OCI-LY7 (cell line): ENCODE measurements around the gene FAM47E. TPM values are rescaled to one million over a fixed set of nuclear protein-coding genes. Genes with fewer than 3 reads are reported as not detected.

Source experiments
- BruUV-seq: library from RNA; stranded (reverse); fragments of 400-500 nt; replicated peaks from 2 replicates; lab custom pipeline; 2021; lab: Mats Ljungman, UMichigan
- CTCF ChIA-PET: fragments of 300-600 bp; sonication (Branson Sonifier 250); formaldehyde crosslinking; loops from one replicate; lab custom pipeline; 2022; ENCODE audit warnings: antibody characterized with exemption; ENCODE audit not compliant: unreplicated experiment; lab: Charles Lee
- POLR2A ChIA-PET: fragments of 300-600 bp; sonication (Branson Sonifier 250); formaldehyde crosslinking; loops from one replicate; lab custom pipeline; 2022; ENCODE audit warnings: antibody characterized with exemption; lab: Charles Lee
- DNase-seq: peaks from one replicate; pipeline ENCODE4 v3.0.0-alpha.2; 2015; ENCODE audit warnings: low spot score
- H2AFZ ChIP-seq: fragments of 200-600 bp; sonication (generic), shearing (Covaris generic); 2 replicates; pipeline ENCODE4 v1.6.1; 2014; ENCODE audit warnings: mild to moderate bottlenecking, antibody characterized with exemption, low read length, moderate library complexity
- H3K27ac ChIP-seq: fragments of 200-600 bp; sonication (generic); 2 replicates; pipeline ENCODE4 v1.5.1; 2014; ENCODE audit warnings: mixed run types, low read depth, mild to moderate bottlenecking, moderate library complexity, low read length, inconsistent platforms; ENCODE audit not compliant: poor library complexity, severe bottlenecking
- H3K36me3 ChIP-seq: fragments of 200-600 bp; sonication (generic); 2 replicates; pipeline ENCODE4 v1.6.1; 2014; ENCODE audit warnings: mild to moderate bottlenecking, antibody characterized with exemption, low read length, moderate library complexity, mixed read lengths; ENCODE audit not compliant: insufficient read depth
- H3K4me1 ChIP-seq: fragments of 200-600 bp; sonication (generic); 2 replicates; pipeline ENCODE4 v1.5.1; 2014; ENCODE audit warnings: mild to moderate bottlenecking, low read length; ENCODE audit not compliant: insufficient read depth, poor library complexity, severe bottlenecking
- H3K4me2 ChIP-seq: fragments of 200-600 bp; sonication (generic); 2 replicates; pipeline ENCODE4 v1.6.1; 2014; ENCODE audit warnings: mild to moderate bottlenecking, low read length
- H3K4me3 ChIP-seq: fragments of 200-600 bp; sonication (generic); 2 replicates; pipeline ENCODE4 v1.5.1; 2014; ENCODE audit warnings: mild to moderate bottlenecking, low read depth, low read length; ENCODE audit not compliant: poor library complexity, severe bottlenecking
- H3K79me2 ChIP-seq: fragments of 200-600 bp; sonication (generic); 2 replicates; pipeline ENCODE4 v1.6.1; 2016; ENCODE audit warnings: low read depth, mild to moderate bottlenecking, low read length, moderate library complexity, mixed read lengths; ENCODE audit not compliant: insufficient read depth
- H3K9me2 ChIP-seq: fragments of 200-600 bp; sonication (generic); 2 replicates; pipeline ENCODE4 v1.6.1; 2016; ENCODE audit warnings: mild to moderate bottlenecking, low read length, mixed read lengths; ENCODE audit not compliant: insufficient read depth
- H3K9me3 ChIP-seq: fragments of 200-600 bp; sonication (generic); 2 replicates; pipeline ENCODE4 v1.6.1; 2014; ENCODE audit warnings: mild to moderate bottlenecking, mixed run types, low read length, mixed read lengths
- H4K20me1 ChIP-seq: fragments of 200-600 bp; sonication (generic); 2 replicates; pipeline ENCODE4 v1.6.1; 2014; ENCODE audit warnings: mild to moderate bottlenecking, antibody characterized with exemption, low read length, moderate library complexity, mixed read lengths; ENCODE audit not compliant: insufficient read depth
- EZH2phosphoT487 ChIP-seq: fragments of 200-600 bp; sonication (generic); IDR thresholded peaks from 2 replicates; pipeline ENCODE4 v1.6.1; 2018; ENCODE audit warnings: low read depth, borderline replicate concordance, mild to moderate bottlenecking, mixed run types, antibody characterized with exemption, low read length, moderate library complexity, mixed read lengths
- intact Hi-C: fragments of 100-400 bp; cut with micrococcal nuclease; formaldehyde crosslinking; loops from one replicate; pipeline ENCODE4 v1.10.0; 2022; ENCODE audit not compliant: unreplicated experiment
- total RNA-seq, 2 experiments: library from RNA; depleted of rRNA in 1 of 2; stranded (reverse); fragments of >200 nt in 1 of 2; shearing (Covaris generic) in 1 of 2; gene quantifications; 2 replicates each; pipeline ENCODE4 v1.2.3, GENCODE V29; 2014 to 2022
- TF ChIP-seq, protein P1 (sequence below): fragments of 200-600 bp; sonication (generic); conservative IDR thresholded peaks from 2 replicates; pipeline ENCODE4 v1.5.1; 2014; ENCODE audit warnings: mild to moderate bottlenecking, antibody characterized with exemption, low read length, moderate library complexity, mixed read lengths

The FAM47E gene
- total RNA-seq, 2 experiments from 2014 or later: not detected

DNA sequence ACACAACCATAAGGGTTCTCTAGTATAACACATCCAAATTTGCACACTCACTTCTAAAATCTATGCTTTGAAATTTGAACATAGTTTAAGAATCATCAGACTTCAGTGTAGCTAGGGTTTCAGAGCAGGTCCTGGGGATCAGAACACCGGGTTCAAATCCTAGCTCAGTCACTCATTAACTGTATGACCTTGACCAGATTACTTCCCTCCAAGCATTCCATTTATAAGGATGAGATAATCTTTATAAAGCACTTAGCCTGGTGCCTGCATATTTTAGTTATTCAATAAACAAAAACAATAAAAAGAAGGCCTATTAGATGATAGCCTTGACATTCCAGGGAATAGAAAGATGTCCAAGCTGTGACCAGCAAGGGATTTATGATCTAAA lies 50.2 kb downstream of the FAM47E start:
- POLR2A ChIA-PET: no interaction called here
- no peak overlapping the region for H3K4me2 ChIP-seq
- no peaks in the 10 kb centered on the region for H3K9me2 ChIP-seq
- no peak for DNase-seq
- no peaks in the 10 kb centered on the region for H4K20me1 ChIP-seq
- no TSS peak for BruUV-seq
- no peak overlapping the region for H3K27ac ChIP-seq
- TF ChIP-seq, protein P1, sequence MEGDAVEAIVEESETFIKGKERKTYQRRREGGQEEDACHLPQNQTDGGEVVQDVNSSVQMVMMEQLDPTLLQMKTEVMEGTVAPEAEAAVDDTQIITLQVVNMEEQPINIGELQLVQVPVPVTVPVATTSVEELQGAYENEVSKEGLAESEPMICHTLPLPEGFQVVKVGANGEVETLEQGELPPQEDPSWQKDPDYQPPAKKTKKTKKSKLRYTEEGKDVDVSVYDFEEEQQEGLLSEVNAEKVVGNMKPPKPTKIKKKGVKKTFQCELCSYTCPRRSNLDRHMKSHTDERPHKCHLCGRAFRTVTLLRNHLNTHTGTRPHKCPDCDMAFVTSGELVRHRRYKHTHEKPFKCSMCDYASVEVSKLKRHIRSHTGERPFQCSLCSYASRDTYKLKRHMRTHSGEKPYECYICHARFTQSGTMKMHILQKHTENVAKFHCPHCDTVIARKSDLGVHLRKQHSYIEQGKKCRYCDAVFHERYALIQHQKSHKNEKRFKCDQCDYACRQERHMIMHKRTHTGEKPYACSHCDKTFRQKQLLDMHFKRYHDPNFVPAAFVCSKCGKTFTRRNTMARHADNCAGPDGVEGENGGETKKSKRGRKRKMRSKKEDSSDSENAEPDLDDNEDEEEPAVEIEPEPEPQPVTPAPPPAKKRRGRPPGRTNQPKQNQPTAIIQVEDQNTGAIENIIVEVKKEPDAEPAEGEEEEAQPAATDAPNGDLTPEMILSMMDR: no peak
- no peak for TF ChIP-seq EZH2phosphoT487
- CTCF ChIA-PET: no interaction called here
- intact Hi-C loops: no loop called here
- no peaks in the 10 kb centered on the region for H3K4me1 ChIP-seq
- H3K9me3 ChIP-seq: 0 out of 2 replicates have a peak, but pooled peaks cover 5% of the 10 kb centered on the region
- no peak overlapping the region for H3K4me3 ChIP-seq
- H3K36me3 ChIP-seq: no peaks in the 10 kb centered on the region
- no peak overlapping the region for H2AFZ ChIP-seq
- H3K79me2 ChIP-seq: no peaks in the 10 kb centered on the region

- Histone ChIP-seq H4K20me1 (no peaks in the 10 kb centered on the region), H3K36me3 (no peaks in the 10 kb centered on the region), H3K4me2 (no peak overlapping the region), H3K9me3 (0 out of 2 replicates have a peak, but pooled peaks cover 5% of the 10 kb centered on the region), H3K4me3 (no peak overlapping the region), H2AFZ (no peak overlapping the region), H3K9me2 (no peaks in the 10 kb centered on the region), H3K4me1 (no peaks in the 10 kb centered on the region), H3K79me2 (no peaks in the 10 kb centered on the region), H3K27ac (no peak overlapping the region)
- POLR2A ChIA-PET: no interaction called here
- intact Hi-C loops: no loop called here
- BruUV-seq: no TSS peak
- no peak for DNase-seq
- TF ChIP-seq, protein P1: no peak
- no peak for TF ChIP-seq EZH2phosphoT487
- CTCF ChIA-PET: no interaction called here
Observed at GRCh38 chr4:76302826-76303438, 51.4 kb downstream of the FAM47E start.

DNA sequence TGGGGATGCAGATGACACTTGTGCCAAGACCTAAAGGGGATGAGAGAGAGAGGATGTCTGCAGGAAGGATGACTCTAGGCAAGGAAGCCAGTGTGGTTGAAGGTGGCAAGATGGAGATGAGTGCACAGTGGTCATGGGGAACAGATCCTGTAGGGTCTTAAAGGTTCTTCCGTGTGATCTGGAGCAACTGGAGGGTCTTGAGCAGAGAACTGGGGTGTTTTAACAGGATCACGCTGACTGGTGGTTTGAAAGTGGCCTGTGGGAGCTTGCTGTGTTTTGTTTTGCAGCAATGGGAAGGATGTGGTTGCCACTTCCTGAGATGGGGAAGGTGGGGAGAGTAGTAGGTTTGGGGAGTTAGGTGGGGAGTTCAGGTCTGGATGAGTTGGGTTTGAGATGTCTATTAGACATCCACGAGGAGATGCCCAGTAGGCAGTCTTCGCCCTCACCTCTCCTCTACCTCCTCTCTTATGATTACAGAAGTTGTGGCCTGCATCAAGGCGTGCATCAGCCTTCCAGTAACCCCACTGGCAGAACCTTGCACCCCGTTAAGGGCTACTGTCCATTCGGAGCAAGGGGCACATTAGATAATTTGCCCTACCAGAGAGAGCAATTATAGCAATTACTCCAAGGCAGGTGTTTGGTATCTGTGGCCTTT lies 53.6 kb downstream of the FAM47E start:
- H4K20me1 ChIP-seq: no peaks in the 10 kb centered on the region
- no peaks in the 10 kb centered on the region for H3K9me2 ChIP-seq
- no peak overlapping the region for H2AFZ ChIP-seq
- ChIA-PET POLR2A (no interaction called here), CTCF (no interaction called here)
- BruUV-seq: no TSS peak
- H3K9me3 ChIP-seq: no peaks in the 10 kb centered on the region
- H3K79me2 ChIP-seq: no peaks in the 10 kb centered on the region
- H3K4me1 ChIP-seq: no peaks in the 10 kb centered on the region
- H3K27ac ChIP-seq: no peak overlapping the region
- no peaks in the 10 kb centered on the region for H3K36me3 ChIP-seq
- no peak overlapping the region for H3K4me2 ChIP-seq
- no peak overlapping the region for H3K4me3 ChIP-seq
- TF ChIP-seq, protein P1: no peak
- no peak for TF ChIP-seq EZH2phosphoT487
- intact Hi-C loops: no loop called here
- no peak for DNase-seq
